WTC11 (cell line): ENCODE results near the gene NRIP3.

Experiments
- ATF6 ChIP-seq: sonication (generic); formaldehyde crosslinking; IDR thresholded peaks from 2 replicates; pipeline ENCODE4 v1.8.1; 2023; ENCODE audit warnings: mild to moderate bottlenecking, missing genetic modification reagents
- CBFB ChIP-seq: sonication (generic); formaldehyde crosslinking; IDR thresholded peaks from 2 replicates; pipeline ENCODE4 v1.8.1; 2022; ENCODE audit warnings: mild to moderate bottlenecking, low read depth, missing genetic modification reagents
- ETV6 ChIP-seq: sonication (generic); formaldehyde crosslinking; IDR thresholded peaks from 2 replicates; pipeline ENCODE4 v1.8.1; 2022; ENCODE audit warnings: mild to moderate bottlenecking, missing genetic modification reagents
- USF1 ChIP-seq: sonication (generic); formaldehyde crosslinking; IDR thresholded peaks from 2 replicates; pipeline ENCODE4 v1.8.0; 2022; ENCODE audit warnings: mild to moderate bottlenecking, missing genetic modification reagents
- TF ChIP-seq, protein P1 (sequence below): fragments of 200-600 bp; IDR thresholded peaks from 2 replicates; pipeline ENCODE4 v1.8.0; 2022; ENCODE audit warnings: antibody characterized with exemption

GRCh38 chr11:8932564-8933180 lies 71.1 kb downstream of the NRIP3 start, which contains the start of gene C11orf16:
- TF ChIP-seq, protein P1, sequence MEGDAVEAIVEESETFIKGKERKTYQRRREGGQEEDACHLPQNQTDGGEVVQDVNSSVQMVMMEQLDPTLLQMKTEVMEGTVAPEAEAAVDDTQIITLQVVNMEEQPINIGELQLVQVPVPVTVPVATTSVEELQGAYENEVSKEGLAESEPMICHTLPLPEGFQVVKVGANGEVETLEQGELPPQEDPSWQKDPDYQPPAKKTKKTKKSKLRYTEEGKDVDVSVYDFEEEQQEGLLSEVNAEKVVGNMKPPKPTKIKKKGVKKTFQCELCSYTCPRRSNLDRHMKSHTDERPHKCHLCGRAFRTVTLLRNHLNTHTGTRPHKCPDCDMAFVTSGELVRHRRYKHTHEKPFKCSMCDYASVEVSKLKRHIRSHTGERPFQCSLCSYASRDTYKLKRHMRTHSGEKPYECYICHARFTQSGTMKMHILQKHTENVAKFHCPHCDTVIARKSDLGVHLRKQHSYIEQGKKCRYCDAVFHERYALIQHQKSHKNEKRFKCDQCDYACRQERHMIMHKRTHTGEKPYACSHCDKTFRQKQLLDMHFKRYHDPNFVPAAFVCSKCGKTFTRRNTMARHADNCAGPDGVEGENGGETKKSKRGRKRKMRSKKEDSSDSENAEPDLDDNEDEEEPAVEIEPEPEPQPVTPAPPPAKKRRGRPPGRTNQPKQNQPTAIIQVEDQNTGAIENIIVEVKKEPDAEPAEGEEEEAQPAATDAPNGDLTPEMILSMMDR: no peak
- no peak for TF ChIP-seq CBFB (CRISPR knock-in tag)
- TF ChIP-seq ATF6: no peak
- TF ChIP-seq USF1 (CRISPR knock-in tag): no peak
- TF ChIP-seq ETV6 (CRISPR knock-in tag): no peak
